H9 (cell line): Measurements from ENCODE around the gene NANOS2. TPM values are rescaled to one million over a fixed set of nuclear protein-coding genes. Genes with fewer than 3 reads are reported as not detected.

Experiments
- DNase-seq: peaks from one replicate; pipeline ENCODE4 v3.0.0-alpha.2; 2017
- H2AFZ ChIP-seq: one replicate; pipeline ENCODE4 v1.6.1; 2013; ENCODE audit warnings: mild to moderate bottlenecking, low read length, control low read depth, moderate library complexity
- H2AK5ac ChIP-seq: 2 replicates; pipeline ENCODE4 v1.6.1; 2013; ENCODE audit warnings: low read length, control low read depth, mixed read lengths; ENCODE audit not compliant: insufficient read length
- H2BK120ac ChIP-seq: one replicate; pipeline ENCODE4 v1.6.1; 2013; ENCODE audit warnings: low read depth, mild to moderate bottlenecking, low read length, control low read depth, inconsistent platforms; ENCODE audit not compliant: poor library complexity, severe bottlenecking
- H2BK12ac ChIP-seq: 2 replicates; pipeline ENCODE4 v1.6.1; 2013; ENCODE audit warnings: low read length, control low read depth, mixed read lengths, low read depth; ENCODE audit not compliant: insufficient read length
- H2BK15ac ChIP-seq: 2 replicates; pipeline ENCODE4 v1.6.1; 2013; ENCODE audit warnings: low read depth, low read length, control low read depth
- H2BK20ac ChIP-seq: one replicate; pipeline ENCODE4 v1.6.1; 2013; ENCODE audit warnings: low read depth, mild to moderate bottlenecking, low read length, control low read depth, inconsistent platforms; ENCODE audit not compliant: poor library complexity, severe bottlenecking
- H2BK5ac ChIP-seq: 2 replicates; pipeline ENCODE4 v1.6.1; 2013; ENCODE audit warnings: low read length, control low read depth, mixed read lengths; ENCODE audit not compliant: insufficient read length
- H3K14ac ChIP-seq: 2 replicates; pipeline ENCODE4 v1.6.1; 2013; ENCODE audit warnings: low read length, control low read depth; ENCODE audit not compliant: insufficient read depth
- H3K18ac ChIP-seq: 2 replicates; pipeline ENCODE4 v1.6.1; 2013; ENCODE audit warnings: low read depth, mild to moderate bottlenecking, mixed read lengths, low read length, control low read depth; ENCODE audit not compliant: insufficient read length
- H3K23ac ChIP-seq: 2 replicates; pipeline ENCODE4 v1.6.1; 2013; ENCODE audit warnings: low read length, control low read depth, mixed read lengths, low read depth; ENCODE audit not compliant: insufficient read length
- H3K23me2 ChIP-seq: 2 replicates; pipeline ENCODE4 v1.6.1; 2013; ENCODE audit warnings: low read depth, mild to moderate bottlenecking, mixed read lengths, low read length, control low read depth; ENCODE audit not compliant: insufficient read length, poor library complexity, severe bottlenecking
- H3K27ac ChIP-seq: 2 replicates; pipeline ENCODE4 v1.5.1; 2013; ENCODE audit warnings: low read length, control low read depth, mixed read lengths, low read depth; ENCODE audit not compliant: insufficient read length
- H3K27me3 ChIP-seq: 2 replicates; pipeline ENCODE4 v1.6.1; 2013; ENCODE audit warnings: low read length, control low read depth, inconsistent platforms; ENCODE audit not compliant: insufficient read depth
- H3K4ac ChIP-seq: 2 replicates; pipeline ENCODE4 v1.6.1; 2013; ENCODE audit warnings: low read depth, mild to moderate bottlenecking, control low read depth, inconsistent platforms, low read length, moderate library complexity
- H3K4me1 ChIP-seq: 2 replicates; pipeline ENCODE4 v1.6.1; 2013; ENCODE audit warnings: low read length, control low read depth, inconsistent platforms; ENCODE audit not compliant: insufficient read depth
- H3K4me2 ChIP-seq: 2 replicates; pipeline ENCODE4 v1.6.1; 2013; ENCODE audit warnings: low read length, control low read depth, mixed read lengths; ENCODE audit not compliant: insufficient read length, insufficient read depth
- H3K56ac ChIP-seq: 2 replicates; pipeline ENCODE4 v1.6.1; 2013; ENCODE audit warnings: low read depth, mild to moderate bottlenecking, mixed read lengths, low read length, control low read depth; ENCODE audit not compliant: insufficient read length
- H3K79me1 ChIP-seq: 2 replicates; pipeline ENCODE4 v1.6.1; 2013; ENCODE audit warnings: low read depth, mild to moderate bottlenecking, moderate library complexity, low read length, control low read depth, inconsistent platforms; ENCODE audit not compliant: insufficient read depth, poor library complexity, severe bottlenecking
- H3K79me2 ChIP-seq: 2 replicates; pipeline ENCODE4 v1.6.1; 2013; ENCODE audit warnings: low read length, control low read depth, inconsistent platforms; ENCODE audit not compliant: insufficient read depth
- H3K9ac ChIP-seq: 2 replicates; pipeline ENCODE4 v1.6.1; 2013; ENCODE audit warnings: low read length, control low read depth, mixed read lengths; ENCODE audit not compliant: insufficient read length; ENCODE audit errors: extremely low read depth
- H3K9me3 ChIP-seq: one replicate; pipeline ENCODE4 v1.6.1; 2013; ENCODE audit warnings: low read depth, low read length, inconsistent platforms; ENCODE audit not compliant: control insufficient read depth
- H3T11ph ChIP-seq: one replicate; pipeline ENCODE4 v1.6.1; 2013; ENCODE audit warnings: mild to moderate bottlenecking, low read length, control low read depth, inconsistent platforms
- H4K20me1 ChIP-seq: one replicate; pipeline ENCODE4 v1.6.1; 2013; ENCODE audit not compliant: control insufficient read depth, insufficient read length, insufficient read depth
- H4K5ac ChIP-seq: 2 replicates; pipeline ENCODE4 v1.6.1; 2013; ENCODE audit warnings: low read depth, mild to moderate bottlenecking, mixed read lengths, low read length, control low read depth; ENCODE audit not compliant: insufficient read length
- H4K8ac ChIP-seq: replicated peaks from 2 replicates; pipeline ENCODE4 v1.6.1; 2013; ENCODE audit warnings: low read length, control low read depth, mixed read lengths, low read depth; ENCODE audit not compliant: insufficient read length
- H4K91ac ChIP-seq: 2 replicates; pipeline ENCODE4 v1.6.1; 2013; ENCODE audit warnings: low read depth, mild to moderate bottlenecking, moderate library complexity, mixed read lengths, low read length, control low read depth; ENCODE audit not compliant: insufficient read length
- H3K27ac Mint-ChIP-seq, 3 experiments: 2 replicates in 2 of 3; 3 replicates in 1 of 3; pipeline ENCODE4 v1.8.0; 2020 to 2021; ENCODE audit warnings: mixed read lengths in 3 of 3, mild to moderate bottlenecking in 1 of 3, moderate library complexity in 1 of 3
- H3K27me3 Mint-ChIP-seq: 2 replicates; pipeline ENCODE4 v1.8.0; 2021; ENCODE audit warnings: low read depth, mild to moderate bottlenecking, moderate library complexity, mixed read lengths
- H3K36me3 Mint-ChIP-seq, 3 experiments: 2 replicates in 2 of 3; 3 replicates in 1 of 3; pipeline ENCODE4 v1.8.0; 2020 to 2021; ENCODE audit warnings: low read depth in 3 of 3, mixed read lengths in 3 of 3; ENCODE audit not compliant: insufficient read depth in 1 of 3
- H3K4me1 Mint-ChIP-seq, 2 experiments: 2 replicates each; pipeline ENCODE4 v1.8.0; 2020; ENCODE audit warnings: mixed read lengths in 2 of 2
- H3K4me3 Mint-ChIP-seq, 2 experiments: 2 replicates in 1 of 2; 3 replicates in 1 of 2; pipeline ENCODE4 v1.8.0; 2020 to 2021; ENCODE audit warnings: mild to moderate bottlenecking in 2 of 2, mixed read lengths in 2 of 2, moderate library complexity in 1 of 2
- H3K9me3 Mint-ChIP-seq, 2 experiments: 2 replicates in 1 of 2; 3 replicates in 1 of 2; pipeline ENCODE4 v1.8.0; 2020; ENCODE audit warnings: mild to moderate bottlenecking in 2 of 2, mixed read lengths in 2 of 2, moderate library complexity in 1 of 2
- CTCF ChIP-seq: fragments of 200-600 bp; sonication (generic); conservative IDR thresholded peaks from 3 replicates; pipeline ENCODE4 v1.8.0; 2021; ENCODE audit warnings: antibody characterized with exemption, mild to moderate bottlenecking
- WGBS: extraction: QIAGEN DNeasy Blood & Tissue Kit; methylation state at CpG from one replicate; pipeline ENCODE4 v1.1.7; 2013; ENCODE audit warnings: missing lambda C conversion rate, low lambda C conversion rate, mixed read lengths; ENCODE audit not compliant: insufficient read length; ENCODE audit errors: extremely low coverage; 5-methylcytosine and 5-hydroxymethylcytosine counted together
- total RNA-seq: library from RNA; stranded (reverse); gene quantifications from 2 replicates; pipeline ENCODE4 v1.2.1, GENCODE V29; 2021

NANOS2 gene
- total RNA-seq, 1 experiment from 2014 or later, result not detected

GRCh38 chr19:45863335-45863839 is 51.2 kb downstream of the NANOS2 start:
- peak overlapping the region; percentile 83 for H3K4me2 ChIP-seq

More at GRCh38 chr19:45863335-45863839, 51.2 kb downstream of the NANOS2 start:
- Histone ChIP-seq H2BK120ac (no peak overlapping the region), H2BK15ac (no peak overlapping the region), H4K5ac (no peak overlapping the region), H3K23me2 (peaks cover 18% of the 10 kb centered on the region), H3K4ac (no peak overlapping the region), H3K18ac (no peak overlapping the region), H2BK5ac (no peak overlapping the region), H3K4me1 (peaks cover 5% of the 10 kb centered on the region; the same call in 1 of the 2 replicates), H4K91ac (no peak overlapping the region), H2BK12ac (no peak overlapping the region), H3K27me3 (no peaks in the 10 kb centered on the region), H4K20me1 (no peaks in the 10 kb centered on the region), H3K9ac (no peak overlapping the region), H3K27ac (no peak overlapping the region), H3K23ac (no peak overlapping the region), H3K56ac (no peak overlapping the region), H3K14ac (no peak overlapping the region), H2BK20ac (no peak overlapping the region), H2AFZ (no peak overlapping the region), H3T11ph (no peak overlapping the region), H3K9me3 (no peaks in the 10 kb centered on the region), H3K79me2 (peaks cover 8% of the 10 kb centered on the region; the same call in 1 of the 2 replicates), H2AK5ac (no peak overlapping the region), H3K79me1 (peaks cover 3% of the 10 kb centered on the region), H4K8ac (no peak overlapping the region)
- no peak for DNase-seq
- no CpG with 5 or more reads among the region's 22 CpGs for whole genome bisulfite sequencing
- H3K9me3 Mint-ChIP-seq, result no peaks in the 10 kb centered on the region; a peak in 1 of 5 replicates
- peak overlapping the region; percentile 97 to 100 for H3K4me3 Mint-ChIP-seq
- H3K4me1 Mint-ChIP-seq, result peaks cover 36 to 52% of the 10 kb centered on the region in 2 experiments
- peak overlapping the region in 2 of 3 experiments; percentile 38 to 99; a peak in 2 of 7 replicates for H3K27ac Mint-ChIP-seq
- H3K27me3 Mint-ChIP-seq, result no peaks in the 10 kb centered on the region; the same call in 1 of the 2 replicates
- TF ChIP-seq CTCF, result no peak
- peaks cover 11 to 26% (median 18%) of the 10 kb centered on the region in 3 experiments; a peak in 6 of 7 replicates for H3K36me3 Mint-ChIP-seq

Other genes with a start within 250 kb of the NANOS2 start
- gene GIPR, start 246.6 kb downstream of the NANOS2 start, total RNA-seq, result 0.55 and 0.61 TPM in 2 replicates
- gene SNRPD2, start 222.8 kb downstream of the NANOS2 start, total RNA-seq, result 793 and 808 TPM in 2 replicates
- 13.7 and 14.1 TPM in 2 replicates for gene QPCTL, start 222.1 kb downstream of the NANOS2 start, total RNA-seq
- gene FBXO46, start 183.9 kb downstream of the NANOS2 start, total RNA-seq, result 43.6 and 43.9 TPM in 2 replicates
- 0.07 TPM in 1 of 2 replicates, not detected in the other for gene MEIOSIN, start 181.3 kb downstream of the NANOS2 start, total RNA-seq
- gene SIX5, start 145.5 kb downstream of the NANOS2 start, total RNA-seq, result 41.6 and 41.7 TPM in 2 replicates
- gene DMPK, start 132.3 kb downstream of the NANOS2 start, total RNA-seq, result 63.9 and 67.4 TPM in 2 replicates
- gene DMWD, start 121.9 kb downstream of the NANOS2 start, total RNA-seq, result 70.7 and 75.1 TPM in 2 replicates
- 0.29 and 0.55 TPM in 2 replicates for gene RSPH6A, start 99.5 kb downstream of the NANOS2 start, total RNA-seq
- 104 and 113 TPM in 2 replicates for gene SYMPK, start 51.6 kb downstream of the NANOS2 start, total RNA-seq
- gene FOXA3, start 50.5 kb downstream of the NANOS2 start, total RNA-seq, result 22.2 and 24.9 TPM in 2 replicates
- gene IRF2BP1, start 28.6 kb downstream of the NANOS2 start, total RNA-seq, result 28.2 and 29.3 TPM in 2 replicates
- 9.0 and 9.5 TPM in 2 replicates for gene MYPOP, start 12.2 kb downstream of the NANOS2 start, total RNA-seq
- gene NOVA2, start 59.1 kb upstream of the NANOS2 start, total RNA-seq, result 8.8 and 8.9 TPM in 2 replicates
- 15.9 and 16.9 TPM in 2 replicates for gene CCDC61, start 80.7 kb upstream of the NANOS2 start, total RNA-seq
- not detected in 2 replicates for gene PGLYRP1, start 108.3 kb upstream of the NANOS2 start, total RNA-seq
- 0.33 TPM in 1 of 2 replicates, not detected in the other for gene IGFL4, start 126.2 kb upstream of the NANOS2 start, total RNA-seq
- gene IGFL3, start 209.9 kb upstream of the NANOS2 start, total RNA-seq, result not detected in 2 replicates
- not detected in 2 replicates for gene IGFL2, start 233.5 kb upstream of the NANOS2 start, total RNA-seq